Trophoblast cell (in vitro differentiated cells and primary cell): ENCODE measurements around the gene TFB1M.

ENCODE experiments used
- DNase-seq, 2 donors: peaks; one replicate each; pipeline ENCODE4 v3.0.0-alpha.2; 2016
- H2AFZ ChIP-seq: 2 replicates; pipeline ENCODE4 v1.6.1; 2013; ENCODE audit warnings: low read length, moderate library complexity, mild to moderate bottlenecking; ENCODE audit not compliant: insufficient read depth, poor library complexity
- H2AK5ac ChIP-seq: 2 replicates; pipeline ENCODE4 v1.6.1; 2013; ENCODE audit warnings: mild to moderate bottlenecking, low read length
- H2BK120ac ChIP-seq: 2 replicates; pipeline ENCODE4 v1.6.1; 2013; ENCODE audit warnings: low read length, mild to moderate bottlenecking, moderate library complexity; ENCODE audit not compliant: insufficient read depth, poor library complexity
- H2BK12ac ChIP-seq: 2 replicates; pipeline ENCODE4 v1.6.1; 2013; ENCODE audit warnings: mild to moderate bottlenecking, low read length, moderate library complexity
- H2BK5ac ChIP-seq: 2 replicates; pipeline ENCODE4 v1.6.1; 2013; ENCODE audit warnings: low read length, low read depth, moderate library complexity, mild to moderate bottlenecking; ENCODE audit not compliant: poor library complexity
- H3K14ac ChIP-seq: 2 replicates; pipeline ENCODE4 v1.6.1; 2013; ENCODE audit warnings: mild to moderate bottlenecking, low read length
- H3K18ac ChIP-seq: 2 replicates; pipeline ENCODE4 v1.6.1; 2013; ENCODE audit warnings: mild to moderate bottlenecking, low read length
- H3K23ac ChIP-seq: 2 replicates; pipeline ENCODE4 v1.6.1; 2013; ENCODE audit warnings: low read length
- H3K27ac ChIP-seq: 2 replicates; pipeline ENCODE4 v1.5.1; 2013; ENCODE audit warnings: low read depth, mild to moderate bottlenecking, inconsistent platforms, low read length, moderate library complexity
- H3K27me3 ChIP-seq: 2 replicates; pipeline ENCODE4 v1.6.1; 2013; ENCODE audit warnings: inconsistent platforms, mild to moderate bottlenecking, low read length, moderate library complexity; ENCODE audit not compliant: insufficient read depth
- H3K36me3 ChIP-seq, 2 experiments: 1 replicate in 1 of 2; 2 replicates in 1 of 2; pipeline ENCODE4 v1.6.1; 2013; ENCODE audit warnings: low read length in 2 of 2, mild to moderate bottlenecking in 2 of 2, moderate library complexity in 1 of 2; ENCODE audit not compliant: insufficient read depth in 2 of 2, control insufficient read depth in 1 of 2
- H3K4ac ChIP-seq: 2 replicates; pipeline ENCODE4 v1.6.1; 2013; ENCODE audit warnings: low read depth, mild to moderate bottlenecking, low read length, moderate library complexity
- H3K4me1 ChIP-seq, 2 experiments: 1 replicate in 1 of 2; 2 replicates in 1 of 2; pipeline ENCODE4 v1.6.1; 2013; ENCODE audit warnings: low read length in 2 of 2, mild to moderate bottlenecking in 2 of 2, moderate library complexity in 1 of 2; ENCODE audit not compliant: insufficient read depth in 2 of 2, control insufficient read depth in 1 of 2
- H3K4me2 ChIP-seq: 2 replicates; pipeline ENCODE4 v1.6.1; 2013; ENCODE audit warnings: inconsistent platforms, mild to moderate bottlenecking, low read length, moderate library complexity
- H3K4me3 ChIP-seq: 2 replicates; pipeline ENCODE4 v1.5.1; 2013; ENCODE audit warnings: mild to moderate bottlenecking, low read depth, low read length, inconsistent platforms
- H3K79me1 ChIP-seq: one replicate; pipeline ENCODE4 v1.6.1; 2013; ENCODE audit warnings: low read length
- H3K79me2 ChIP-seq: 2 replicates; pipeline ENCODE4 v1.6.1; 2013; ENCODE audit warnings: low read length, mild to moderate bottlenecking; ENCODE audit not compliant: control insufficient read depth, insufficient read depth, poor library complexity
- H3K9ac ChIP-seq: 2 replicates; pipeline ENCODE4 v1.6.1; 2013; ENCODE audit warnings: mild to moderate bottlenecking, low read length
- H3K9me3 ChIP-seq: 2 replicates; pipeline ENCODE4 v1.6.1; 2013; ENCODE audit warnings: low read depth, mild to moderate bottlenecking, control low read depth, inconsistent platforms, low read length; ENCODE audit not compliant: insufficient read depth
- H4K12ac ChIP-seq: 2 replicates; pipeline ENCODE4 v1.6.1; 2013; ENCODE audit warnings: low read depth, mild to moderate bottlenecking, low read length, moderate library complexity
- H4K8ac ChIP-seq: 2 replicates; pipeline ENCODE4 v1.6.1; 2013; ENCODE audit warnings: low read depth, mild to moderate bottlenecking, low read length, moderate library complexity
- H4K91ac ChIP-seq: one replicate; pipeline ENCODE4 v1.6.1; 2013; ENCODE audit warnings: low read depth, mild to moderate bottlenecking, low read length, moderate library complexity
- WGBS: extraction: QIAGEN DNeasy Blood & Tissue Kit; methylation state at CpG from one replicate; pipeline ENCODE4 v1.1.7; 2013; ENCODE audit warnings: missing lambda C conversion rate; ENCODE audit not compliant: insufficient read length, insufficient coverage; ENCODE audit errors: extremely low coverage; 5-methylcytosine and 5-hydroxymethylcytosine counted together

The TFB1M gene

DNA sequence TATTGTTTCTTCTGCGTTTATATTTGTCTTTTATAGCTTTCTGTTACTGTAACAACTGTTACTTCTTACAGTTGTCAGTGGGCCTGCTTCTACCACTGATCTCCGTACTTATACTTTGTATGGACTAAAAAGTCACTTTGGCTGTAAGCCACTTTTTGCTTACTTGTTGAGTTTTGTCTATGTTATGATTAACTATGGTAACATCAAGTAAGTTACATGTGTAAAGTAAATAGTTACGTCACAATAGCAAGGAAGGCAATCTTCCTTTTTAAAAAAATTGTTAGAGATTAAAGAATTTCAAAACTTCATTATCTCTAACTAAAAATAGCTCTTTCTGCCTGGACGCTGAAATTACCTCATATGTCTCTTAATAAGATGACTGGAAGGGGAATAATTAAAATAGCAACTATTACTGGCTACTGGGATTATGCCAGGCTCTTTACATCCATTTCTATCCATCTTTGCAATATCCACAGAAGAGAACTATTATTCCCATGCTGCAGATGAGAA is 10.9 kb downstream of the TFB1M start:
- no peak overlapping the region for H3K14ac ChIP-seq
- no peak overlapping the region for H2AFZ ChIP-seq
- no peak overlapping the region for H2BK12ac ChIP-seq
- no peak overlapping the region for H3K9ac ChIP-seq
- no peak overlapping the region for H2AK5ac ChIP-seq
- H3K4me3 ChIP-seq, result no peak overlapping the region
- H4K8ac ChIP-seq, result no peak overlapping the region
- no peaks in the 10 kb centered on the region for H3K27me3 ChIP-seq
- H4K91ac ChIP-seq, result no peak overlapping the region
- no peak overlapping the region for H3K23ac ChIP-seq
- H2BK120ac ChIP-seq, result no peak overlapping the region
- H3K4ac ChIP-seq, result no peak overlapping the region
- WGBS, result no CpG with 5 or more reads among the region's 4 CpGs
- no peak overlapping the region for H3K27ac ChIP-seq
- H2BK5ac ChIP-seq, result no peak overlapping the region
- no peak overlapping the region for H3K18ac ChIP-seq
- peaks cover 1 to 4% of the 10 kb centered on the region in 2 experiments for H3K36me3 ChIP-seq
- no peak overlapping the region for H3K4me2 ChIP-seq
- no peaks in the 10 kb centered on the region for H3K9me3 ChIP-seq
- H3K79me1 ChIP-seq, result no peaks in the 10 kb centered on the region
- H4K12ac ChIP-seq, result no peak overlapping the region
- H3K79me2 ChIP-seq, result no peaks in the 10 kb centered on the region
- H3K4me1 ChIP-seq, result no peaks in the 10 kb centered on the region
- DNase-seq, result no peak

DNA sequence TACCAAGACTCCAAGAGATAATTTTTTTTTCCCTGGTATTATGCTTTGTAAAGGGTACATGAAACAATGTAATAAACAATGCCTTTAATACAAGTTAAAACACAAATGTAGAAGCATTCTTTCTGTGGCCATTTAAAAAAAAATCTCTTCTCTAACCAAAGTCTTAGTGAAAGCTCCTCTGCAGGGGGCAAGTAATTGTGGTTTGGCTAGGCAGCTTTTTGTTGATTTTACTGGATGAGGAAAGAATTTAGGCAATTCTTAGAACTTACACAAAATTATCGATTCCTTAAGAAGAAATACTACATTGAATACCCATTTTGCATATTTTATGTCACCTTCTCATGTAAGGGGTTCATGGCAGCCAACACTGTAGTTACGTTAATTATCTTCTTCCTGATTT is 12.4 kb downstream of the TFB1M start:
- Histone ChIP-seq H4K8ac (no peak overlapping the region), H3K79me1 (no peaks in the 10 kb centered on the region), H4K12ac (no peak overlapping the region), H2BK5ac (no peak overlapping the region), H3K14ac (no peak overlapping the region), H3K4ac (no peak overlapping the region), H4K91ac (no peak overlapping the region), H3K36me3 (peaks cover 3 to 4% of the 10 kb centered on the region in 2 experiments), H2AFZ (no peak overlapping the region), H2BK120ac (no peak overlapping the region), H2AK5ac (no peak overlapping the region), H3K79me2 (no peaks in the 10 kb centered on the region), H3K4me1 (no peaks in the 10 kb centered on the region), H3K27ac (no peak overlapping the region), H3K9ac (no peak overlapping the region), H3K4me3 (no peak overlapping the region), H3K23ac (no peak overlapping the region), H3K9me3 (no peaks in the 10 kb centered on the region), H2BK12ac (no peak overlapping the region), H3K27me3 (no peaks in the 10 kb centered on the region), H3K4me2 (no peak overlapping the region), H3K18ac (no peak overlapping the region)
- WGBS, result no CpG with 5 or more reads among the region's 2 CpGs
- no peak for DNase-seq

DNA sequence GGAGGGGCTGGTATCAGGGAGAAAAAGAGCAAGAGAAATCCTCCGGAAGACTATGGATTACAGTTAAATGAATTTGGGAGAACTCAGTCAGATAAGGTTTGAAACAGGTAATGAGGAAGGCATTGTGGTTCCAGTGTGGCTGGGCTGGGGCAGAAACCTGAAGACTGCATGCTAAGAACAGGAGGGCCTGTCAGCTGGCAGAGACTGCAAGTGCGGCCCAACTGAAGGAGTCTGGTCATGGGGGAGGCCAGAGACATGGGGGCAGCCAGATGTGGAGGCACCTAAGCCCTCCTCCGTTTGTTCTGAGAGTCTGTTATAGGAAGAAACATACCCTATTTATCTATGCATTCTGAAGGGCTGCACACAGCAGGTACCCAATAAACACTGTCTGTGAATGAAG is 16.6 kb downstream of the TFB1M start:
- WGBS, result no CpG with 5 or more reads among the region's 3 CpGs
- no peak overlapping the region for H3K4me3 ChIP-seq
- H4K12ac ChIP-seq, result no peak overlapping the region

DNA sequence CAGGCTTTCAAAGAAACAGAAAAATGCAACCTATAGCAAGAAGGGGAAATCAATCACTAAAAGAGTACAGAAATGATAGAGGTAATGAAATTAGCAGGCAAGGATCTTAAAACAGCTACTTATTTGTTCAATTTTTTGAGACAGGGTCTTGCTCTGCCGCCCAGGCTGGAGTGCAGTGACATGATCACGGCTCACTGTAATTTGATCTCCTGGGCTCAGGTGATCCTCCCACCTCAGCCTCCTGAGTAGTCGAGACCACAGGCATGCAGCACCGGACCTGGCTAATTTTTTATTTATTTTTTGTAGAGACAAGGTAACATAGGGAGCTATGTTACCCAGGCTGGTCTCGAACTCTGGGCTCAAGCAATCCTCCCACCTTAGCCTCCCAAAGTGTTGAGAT is 21.6 kb downstream of the TFB1M start:
- Histone ChIP-seq H2BK5ac (no peak overlapping the region), H3K79me1 (no peaks in the 10 kb centered on the region), H3K4me3 (no peak overlapping the region), H3K9ac (no peak overlapping the region), H4K12ac (no peak overlapping the region), H3K18ac (no peak overlapping the region), H3K4me1 (peaks cover 0 to 1% of the 10 kb centered on the region in 2 experiments), H3K36me3 (peaks cover 9 to 12% of the 10 kb centered on the region in 2 experiments), H4K8ac (no peak overlapping the region), H3K9me3 (no peaks in the 10 kb centered on the region), H3K4me2 (no peak overlapping the region), H3K14ac (no peak overlapping the region), H2AFZ (no peak overlapping the region), H3K4ac (no peak overlapping the region), H3K23ac (no peak overlapping the region), H3K27ac (no peak overlapping the region), H2BK120ac (no peak overlapping the region), H2BK12ac (no peak overlapping the region), H3K79me2 (no peaks in the 10 kb centered on the region), H4K91ac (no peak overlapping the region), H3K27me3 (no peaks in the 10 kb centered on the region), H2AK5ac (no peak overlapping the region)
- WGBS, result no CpG with 5 or more reads among the region's 5 CpGs
- DNase-seq, result no peak

More for the DNA sequence above, 16.6 kb downstream of the TFB1M start:
- Histone ChIP-seq H3K27me3 (no peaks in the 10 kb centered on the region), H3K9ac (no peak overlapping the region), H3K23ac (no peak overlapping the region), H4K8ac (no peak overlapping the region), H4K91ac (no peak overlapping the region), H3K27ac (no peak overlapping the region), H3K36me3 (peaks cover 5 to 8% of the 10 kb centered on the region in 2 experiments), H3K4me1 (peaks cover 0 to 1% of the 10 kb centered on the region in 2 experiments), H2BK12ac (no peak overlapping the region), H2AFZ (no peak overlapping the region), H2BK5ac (no peak overlapping the region), H3K4ac (no peak overlapping the region), H2AK5ac (no peak overlapping the region), H3K79me1 (no peaks in the 10 kb centered on the region), H3K9me3 (no peaks in the 10 kb centered on the region), H3K18ac (no peak overlapping the region), H3K79me2 (no peaks in the 10 kb centered on the region), H3K14ac (no peak overlapping the region), H3K4me2 (no peak overlapping the region), H2BK120ac (no peak overlapping the region)
- no peak for DNase-seq
